Stimulated activated CD4-positive, alpha-beta T cell treated with anti-CD3 and anti-CD28 coated beads, Interleukin-2, amount 100 ng/mL, for 4 hours (primary cell): Measurements from ENCODE around the gene DCST2.

Experiments used
- DNase-seq: peaks from one replicate; pipeline ENCODE4 v3.0.0-alpha.2; 2020; ENCODE audit warnings: low read depth

DCST2 gene

DNA sequence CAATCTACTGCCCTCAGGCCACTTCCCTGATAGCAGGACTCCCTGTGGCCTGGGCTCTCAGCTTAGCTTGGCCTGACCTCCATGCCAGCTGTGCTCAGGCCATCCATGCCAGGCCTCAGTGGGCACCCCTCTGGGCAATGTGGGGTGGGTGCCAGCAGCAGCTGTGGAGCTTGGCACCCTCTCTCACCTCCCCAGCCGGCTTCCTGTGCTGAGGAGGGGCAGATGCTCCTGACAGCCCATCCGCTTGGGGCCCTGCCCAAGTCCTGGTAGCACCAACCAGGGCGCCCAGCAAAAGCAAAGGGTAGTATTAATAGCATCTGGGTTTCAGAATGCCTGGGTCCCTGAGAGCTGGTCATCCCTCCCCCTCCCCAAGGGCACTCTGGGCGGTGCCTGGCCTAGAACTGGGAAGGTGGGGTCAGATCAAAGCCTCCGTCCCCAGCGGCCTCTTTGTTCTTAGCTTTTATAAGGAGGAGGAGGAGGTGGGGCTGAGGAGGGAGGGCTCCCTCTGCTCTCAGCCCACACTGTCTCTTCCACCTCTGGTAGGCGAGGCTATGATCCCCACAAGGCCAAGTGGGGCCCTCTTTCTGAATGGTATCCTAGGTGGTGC is 36.1 kb upstream of the DCST2 start:
- DNase-seq = no peak

DNA sequence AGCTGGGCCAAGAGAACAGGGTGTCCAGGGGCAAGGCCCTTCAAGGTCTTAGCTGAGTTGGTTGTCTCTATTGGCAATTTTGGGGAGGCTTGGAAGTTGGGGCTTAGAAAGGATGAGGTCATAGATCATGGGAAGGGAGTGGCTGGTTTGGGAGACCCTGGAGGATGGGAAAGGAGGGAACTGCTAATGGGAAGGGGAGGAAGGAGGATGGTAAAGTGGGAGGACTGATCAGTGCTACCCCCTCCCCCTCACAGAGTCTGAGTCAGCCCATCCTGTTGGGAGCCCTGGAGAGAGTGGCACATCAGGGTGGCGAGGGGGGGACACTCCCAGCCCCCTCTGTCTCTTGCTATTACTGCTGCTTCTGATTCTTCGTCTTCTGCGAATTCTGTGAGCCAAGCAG is 35.0 kb upstream of the DCST2 start:
- no peak for DNase-seq

DNA sequence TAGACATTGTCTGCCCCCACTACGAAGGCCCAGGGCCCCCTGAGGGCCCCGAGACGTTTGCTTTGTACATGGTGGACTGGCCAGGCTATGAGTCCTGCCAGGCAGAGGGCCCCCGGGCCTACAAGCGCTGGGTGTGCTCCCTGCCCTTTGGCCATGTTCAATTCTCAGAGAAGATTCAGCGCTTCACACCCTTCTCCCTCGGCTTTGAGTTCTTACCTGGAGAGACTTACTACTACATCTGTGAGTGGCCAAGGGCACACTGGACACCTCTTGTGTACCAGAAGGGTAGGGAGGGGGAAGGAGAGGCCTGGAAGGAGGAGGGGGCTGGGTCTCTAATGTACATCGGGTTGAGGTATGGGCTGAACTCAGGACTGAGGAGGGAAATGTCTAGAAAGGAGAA is 33.2 kb upstream of the DCST2 start:
- no peak for DNase-seq

DNA sequence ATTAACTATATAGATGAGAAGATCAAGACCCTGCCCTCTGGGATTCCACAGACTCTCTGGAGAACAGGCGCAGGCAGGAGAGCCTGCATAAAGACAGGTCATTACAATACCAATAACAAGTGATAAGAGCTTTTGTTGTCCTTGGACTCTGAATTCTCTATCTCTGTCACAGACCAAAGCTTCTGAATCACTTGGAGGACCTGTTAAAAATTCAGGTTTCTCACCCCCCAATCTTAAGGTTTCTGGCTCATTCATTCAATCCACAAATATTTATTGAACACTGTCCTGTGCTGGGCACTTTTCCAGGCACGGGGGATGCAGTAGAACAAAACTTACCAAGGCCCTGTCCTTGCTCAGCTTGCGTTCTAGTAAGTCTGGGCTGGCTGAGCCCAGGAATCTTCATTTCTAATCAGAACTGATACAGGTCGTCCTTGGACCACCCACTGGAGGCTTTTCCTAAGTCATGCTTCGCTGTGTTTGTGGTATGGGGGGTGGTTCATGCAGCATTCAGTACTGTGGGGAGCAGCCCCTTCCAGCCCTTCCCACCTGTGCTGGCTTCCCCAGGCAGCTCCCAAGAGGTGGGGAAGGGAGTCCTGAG is 31.4 kb upstream of the DCST2 start:
- DNase-seq = no peak

DNA sequence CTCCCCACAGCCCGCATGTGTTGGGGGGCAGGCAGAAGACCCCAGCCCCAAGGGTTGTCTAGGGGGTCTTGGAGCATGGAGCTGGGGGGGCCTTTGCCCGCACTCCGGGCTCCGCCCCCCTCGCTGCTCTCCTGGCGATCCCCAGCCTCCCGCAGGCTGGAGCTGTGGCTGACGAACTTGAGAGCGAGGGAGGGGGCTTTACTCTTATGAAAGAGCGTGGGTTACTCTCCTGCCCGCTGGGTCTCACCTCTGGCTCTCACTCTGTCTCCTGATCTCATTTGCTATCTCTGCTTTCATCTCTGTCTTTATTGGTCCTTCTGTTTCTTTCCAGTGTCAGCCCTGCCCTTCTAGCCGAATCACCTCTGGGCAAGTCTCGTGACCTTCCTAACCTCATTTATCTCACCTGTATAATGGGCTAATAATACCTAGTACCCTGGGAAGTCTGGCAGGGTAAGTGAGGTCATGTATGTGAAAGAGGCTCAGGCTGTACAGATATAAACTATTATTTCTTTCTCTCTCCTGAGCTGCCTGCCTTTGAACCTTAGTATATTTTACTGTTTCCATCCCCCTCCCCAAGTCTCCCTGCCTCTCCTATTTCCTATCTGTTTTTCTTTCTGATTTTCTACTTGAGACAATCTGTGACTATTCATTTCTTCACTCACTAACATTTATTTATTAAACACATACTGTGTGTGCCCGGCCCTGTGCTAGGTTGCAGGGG is 30.7 kb upstream of the DCST2 start:
- no peak for DNase-seq

DNA sequence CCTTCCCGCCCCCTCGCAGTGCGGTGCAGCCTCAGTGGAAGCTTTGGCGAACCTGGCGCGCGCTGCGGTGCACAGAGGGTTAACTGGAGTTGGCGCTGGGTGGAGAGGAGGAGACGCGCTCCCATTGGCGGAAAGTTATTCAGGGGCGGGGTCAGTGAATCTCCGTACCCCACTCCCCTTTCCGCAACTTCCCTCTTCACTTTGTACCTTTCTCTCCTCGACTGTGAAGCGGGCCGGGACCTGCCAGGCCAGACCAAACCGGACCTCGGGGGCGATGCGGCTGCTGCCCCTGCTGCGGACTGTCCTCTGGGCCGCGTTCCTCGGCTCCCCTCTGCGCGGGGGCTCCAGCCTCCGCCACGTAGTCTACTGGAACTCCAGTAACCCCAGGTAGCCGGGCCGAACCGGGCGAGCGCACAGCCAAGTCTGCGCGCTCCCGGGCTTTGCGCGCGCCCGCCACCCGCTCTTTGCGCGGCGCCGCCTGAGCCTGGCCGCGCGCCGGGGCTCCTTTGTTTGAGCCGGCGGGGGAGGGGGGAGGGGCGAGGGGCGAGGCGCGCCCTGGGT is 30.0 kb upstream of the DCST2 start, which contains the start of gene EFNA4:
Gene EFNA4, plus strand, starts transcription at position 191 of the 561 bp plus-strand sequence. Its CDS starts 84 bp downstream, at position 275.
- DNase-seq = peak; percentile 73

DNA sequence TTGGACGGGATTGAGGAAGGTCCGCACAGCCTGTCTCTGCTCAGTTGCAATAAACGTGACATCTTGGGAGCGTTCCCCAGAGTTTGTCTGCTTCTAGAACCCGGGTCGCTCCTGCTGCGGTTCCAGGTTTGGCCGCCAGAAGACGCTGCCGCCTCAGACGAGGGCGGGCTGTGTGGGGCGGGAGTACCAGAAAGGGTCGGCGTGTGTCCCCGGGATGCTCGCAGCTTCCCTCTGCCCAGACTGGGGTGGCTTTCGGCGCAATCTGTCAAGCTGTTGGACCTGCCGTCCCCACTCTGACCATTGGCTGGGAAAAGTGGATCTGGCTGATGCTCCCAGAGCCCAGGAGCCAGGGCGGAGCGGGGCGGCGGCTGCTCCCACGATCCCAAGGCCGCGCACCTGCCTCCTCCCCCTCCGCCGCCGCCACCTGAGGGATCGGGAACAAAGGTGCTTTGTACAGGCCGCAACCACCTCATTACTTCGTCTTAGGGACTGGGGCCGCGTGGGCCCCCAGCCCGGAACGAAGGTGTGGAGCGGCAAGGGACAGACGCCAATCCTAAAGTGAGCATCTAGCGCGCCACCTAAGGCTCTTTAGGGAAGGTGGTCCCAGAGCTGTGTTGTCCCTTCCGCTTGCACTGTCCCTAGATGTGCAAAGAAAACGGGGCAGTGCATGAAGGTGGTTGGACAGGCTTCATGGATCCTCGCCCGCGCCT is 29.3 kb upstream of the DCST2 start:
- DNase-seq = peak; percentile 62

DNA sequence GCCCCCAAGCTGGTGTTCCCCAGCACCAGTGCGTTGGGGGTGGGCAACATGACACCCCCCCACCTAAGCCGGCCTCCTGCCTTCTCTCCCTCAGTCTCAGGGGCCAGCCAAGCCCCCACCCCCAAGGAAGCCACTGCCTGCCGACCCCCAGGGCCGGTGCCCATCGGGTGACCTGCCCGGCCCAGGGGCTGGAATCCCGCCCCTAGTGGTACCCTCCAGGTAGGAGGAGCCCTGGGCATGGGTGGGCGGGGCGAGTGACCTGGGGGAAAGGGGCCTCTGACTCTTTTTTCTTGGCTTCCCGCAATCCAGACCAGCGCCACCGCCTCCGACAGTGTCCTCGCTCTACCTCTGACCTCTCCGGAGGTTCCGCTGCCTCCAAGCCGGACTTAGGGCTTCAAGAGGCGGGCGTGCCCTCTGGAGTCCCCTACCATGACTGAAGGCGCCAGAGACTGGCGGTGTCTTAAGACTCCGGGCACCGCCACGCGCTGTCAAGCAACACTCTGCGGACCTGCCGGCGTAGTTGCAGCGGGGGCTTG is 28.6 kb upstream of the DCST2 start:
- DNase-seq = no peak

DNA sequence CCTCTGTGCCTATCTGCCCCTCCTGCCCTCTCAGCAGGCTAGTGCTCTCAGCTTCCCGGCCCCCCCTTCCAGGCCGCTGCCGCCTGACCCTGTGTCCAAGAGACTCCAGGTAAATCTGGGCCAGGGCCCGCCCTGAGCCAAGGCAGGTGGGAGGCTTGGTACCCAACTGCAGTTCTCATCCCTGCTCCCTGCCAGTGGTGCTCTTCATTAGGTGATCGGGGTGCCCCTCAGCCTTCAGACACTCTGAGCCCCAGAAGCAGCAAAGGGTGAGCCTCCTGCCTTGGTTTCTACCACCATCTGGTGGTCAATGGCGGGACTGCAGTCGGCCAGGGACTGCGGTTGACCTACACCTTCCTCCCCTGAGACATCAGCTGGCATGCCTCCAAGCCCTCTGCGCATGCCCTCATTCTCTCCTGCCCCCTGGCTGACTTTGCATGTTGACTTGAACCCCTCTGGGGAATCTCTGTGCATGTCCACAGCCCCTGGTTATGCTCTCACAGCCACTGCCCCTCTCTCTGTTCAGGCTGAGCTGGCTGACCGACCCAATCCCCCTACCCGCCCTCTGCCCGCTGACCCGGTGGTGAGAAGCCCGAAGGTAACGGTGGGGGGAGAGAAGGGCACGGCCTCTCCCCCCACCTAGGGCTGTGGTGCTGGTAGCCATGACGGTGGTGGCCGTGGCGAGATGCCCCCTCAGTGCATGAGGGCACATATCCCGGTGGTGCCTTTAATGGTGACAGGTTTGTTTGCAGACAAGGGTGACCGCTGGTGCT is 28.0 kb upstream of the DCST2 start:
- DNase-seq = peak; percentile 88

DNA sequence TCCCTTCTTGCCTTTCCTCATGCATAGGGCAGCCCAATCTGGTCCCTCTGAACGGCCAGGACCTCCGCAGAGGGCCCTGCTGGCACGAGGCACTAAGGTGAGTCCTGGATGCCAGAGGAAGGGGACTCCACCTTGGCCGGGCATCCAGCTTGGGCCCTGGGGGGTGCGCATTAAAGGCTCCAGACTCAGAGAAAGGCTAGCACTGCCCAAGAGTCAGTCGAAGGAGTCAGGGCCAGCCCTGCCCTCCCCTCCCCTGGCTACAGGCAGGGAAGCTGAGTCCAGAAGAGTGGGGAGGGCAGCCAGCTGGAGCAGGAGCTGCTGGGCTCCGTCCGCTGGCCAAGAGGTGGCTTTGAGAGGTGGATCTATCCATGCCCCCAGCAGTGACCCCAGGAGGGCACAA is 27.2 kb upstream of the DCST2 start:
- no peak for DNase-seq

DNA sequence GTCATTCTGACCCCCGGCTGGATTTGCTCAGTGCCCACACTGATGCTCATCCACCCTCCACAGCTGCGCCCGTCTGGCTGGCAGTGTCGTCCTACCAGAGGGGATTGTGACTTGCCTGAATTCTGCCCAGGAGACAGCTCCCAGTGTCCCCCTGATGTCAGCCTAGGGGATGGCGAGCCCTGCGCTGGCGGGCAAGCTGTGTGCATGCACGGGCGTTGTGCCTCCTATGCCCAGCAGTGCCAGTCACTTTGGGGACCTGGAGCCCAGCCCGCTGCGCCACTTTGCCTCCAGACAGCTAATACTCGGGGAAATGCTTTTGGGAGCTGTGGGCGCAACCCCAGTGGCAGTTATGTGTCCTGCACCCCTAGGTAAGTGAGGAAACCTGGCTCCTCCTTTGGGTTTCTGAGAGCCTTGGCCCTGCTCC is 24.2 kb upstream of the DCST2 start:
- no peak for DNase-seq

DNA sequence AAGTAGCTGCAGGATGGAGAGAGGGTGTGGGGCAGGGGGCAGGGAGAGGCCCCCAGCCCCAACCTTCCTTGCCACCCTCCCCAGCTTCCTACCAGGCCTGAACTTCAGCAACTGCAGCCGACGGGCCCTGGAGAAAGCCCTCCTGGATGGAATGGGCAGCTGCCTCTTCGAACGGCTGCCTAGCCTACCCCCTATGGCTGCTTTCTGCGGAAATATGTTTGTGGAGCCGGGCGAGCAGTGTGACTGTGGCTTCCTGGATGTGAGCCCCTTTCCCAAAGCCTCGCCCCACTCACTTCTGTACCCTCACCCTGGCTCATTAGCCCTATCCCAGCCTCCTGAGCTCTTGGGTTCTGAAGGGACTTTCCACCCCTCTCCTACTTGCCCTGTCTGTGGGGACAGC is 23.5 kb upstream of the DCST2 start:
- DNase-seq = no peak

DNA sequence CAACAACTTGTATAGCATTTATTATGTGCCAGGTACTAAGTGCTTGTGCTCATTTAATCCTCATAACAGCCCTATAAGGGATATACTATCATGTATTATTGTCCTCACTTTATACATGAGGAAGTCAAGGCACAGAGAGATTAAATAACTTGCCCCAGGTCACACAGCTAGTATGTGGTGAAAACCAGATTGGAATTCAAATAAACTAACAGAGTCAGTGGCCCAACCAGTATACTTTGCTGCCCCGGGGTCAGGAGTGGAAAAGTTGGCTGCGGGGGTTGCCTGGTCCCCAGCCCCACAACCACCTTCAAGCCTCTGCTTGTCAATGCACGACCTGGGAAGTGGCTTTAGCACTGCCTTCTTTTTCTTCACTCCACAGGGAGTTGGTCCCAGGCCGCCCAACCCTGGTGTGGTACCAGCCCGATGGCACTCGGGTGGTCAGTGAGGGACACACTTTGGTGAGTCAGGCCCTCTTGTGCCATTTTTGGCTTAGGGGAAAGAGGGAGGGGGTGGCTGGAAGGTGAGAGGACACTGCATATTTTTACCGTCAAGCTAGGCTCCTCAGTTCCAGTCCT is 20.0 kb upstream of the DCST2 start:
- DNase-seq = no peak

DNA sequence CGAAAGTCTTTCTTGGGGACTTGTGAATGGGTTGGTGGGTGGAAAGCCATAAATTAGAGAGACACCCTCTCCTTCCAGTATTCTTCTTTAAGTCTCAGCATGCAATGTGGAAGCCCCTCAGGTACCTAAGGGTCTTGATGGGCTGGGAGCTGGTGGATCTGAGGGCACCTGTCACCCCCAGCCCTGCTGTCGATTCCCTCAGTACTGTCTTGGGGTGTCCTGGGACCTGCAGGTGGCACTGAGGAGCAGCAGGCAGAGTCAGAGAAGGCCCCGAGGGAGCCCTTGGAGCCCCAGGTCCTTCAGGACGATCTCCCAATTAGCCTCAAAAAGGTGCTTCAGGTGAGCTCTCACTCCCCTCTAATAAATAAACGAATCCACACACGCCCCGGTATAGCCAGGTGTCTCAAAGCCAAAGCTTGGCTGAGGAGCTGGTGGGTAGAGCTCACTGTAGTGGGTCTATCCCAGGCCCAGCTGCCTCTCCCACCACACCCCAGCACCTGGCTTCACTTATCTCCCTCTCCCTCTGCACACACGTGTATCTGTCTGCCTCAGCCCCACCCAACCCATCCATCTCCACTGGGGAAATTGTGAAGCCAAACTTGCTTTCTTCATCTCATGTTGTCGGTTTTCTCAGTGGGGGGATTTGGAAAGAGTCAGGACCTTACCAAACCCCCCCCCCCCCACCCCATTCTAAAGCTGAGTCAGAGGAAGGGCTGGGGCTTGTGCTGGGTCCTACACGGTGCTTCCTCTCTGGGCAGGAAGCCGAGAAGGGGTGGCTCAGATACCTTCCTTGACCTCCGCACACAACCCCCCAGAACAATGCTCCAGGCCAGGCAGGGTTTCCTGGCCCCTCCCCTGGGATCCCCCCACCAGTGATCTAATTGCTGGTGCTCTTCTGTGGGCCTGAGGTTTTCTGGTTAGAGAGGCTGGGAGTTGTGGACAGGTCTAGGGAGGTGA is 19.1 kb upstream of the DCST2 start:
- DNase-seq = no peak

DNA sequence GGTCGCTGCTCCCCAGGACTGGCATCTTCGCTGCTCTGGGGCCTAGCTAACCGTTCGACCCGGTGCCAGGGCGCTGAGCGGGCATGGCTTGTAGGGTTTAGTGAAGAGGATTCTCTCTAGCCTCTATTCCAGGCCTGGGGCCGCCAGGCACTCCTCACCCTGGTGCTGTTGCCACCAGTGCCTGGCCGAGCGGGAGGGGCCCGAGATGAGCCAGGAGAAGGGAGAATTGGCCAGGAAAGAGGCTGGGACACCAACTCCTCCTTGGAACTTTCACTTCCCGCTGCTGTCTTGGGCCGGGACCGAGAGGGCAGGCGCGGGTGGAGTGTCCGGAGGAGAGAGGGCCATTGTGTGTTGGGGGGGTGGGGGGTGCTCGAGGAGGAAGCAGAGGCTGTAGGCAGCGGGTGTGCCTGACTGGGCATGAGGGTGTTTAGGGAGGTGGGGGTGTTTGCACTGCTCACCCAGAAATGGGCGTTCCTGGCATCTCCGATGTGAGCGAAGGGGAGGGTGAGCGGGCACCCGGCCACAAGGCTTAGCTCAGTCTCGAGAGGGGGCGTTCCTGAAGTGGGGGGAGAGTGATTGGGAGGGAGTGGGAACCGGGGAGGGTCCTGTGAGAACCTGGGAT is 18.3 kb upstream of the DCST2 start:
- DNase-seq = peak; percentile 44

DNA sequence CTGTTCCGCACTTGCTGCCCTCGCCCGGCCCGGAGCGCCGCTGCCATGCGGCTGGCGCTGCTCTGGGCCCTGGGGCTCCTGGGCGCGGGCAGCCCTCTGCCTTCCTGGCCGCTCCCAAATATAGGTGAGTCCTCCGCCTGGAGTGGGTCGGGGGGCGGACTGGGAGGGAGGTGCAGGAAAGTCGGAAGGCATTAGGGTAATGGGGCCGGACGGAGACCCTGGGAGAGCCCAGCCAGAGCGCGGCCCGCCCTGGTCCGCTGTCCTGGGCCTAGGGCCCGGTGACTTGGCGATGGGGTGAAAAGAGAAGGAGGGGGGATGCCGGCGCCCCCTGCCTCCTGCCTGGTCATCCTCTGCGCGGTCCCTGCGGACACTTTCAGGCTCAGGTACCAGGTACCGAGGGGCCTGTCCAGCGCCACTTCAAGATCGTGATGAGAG is 17.8 kb upstream of the DCST2 start:
- DNase-seq = no peak

DNA sequence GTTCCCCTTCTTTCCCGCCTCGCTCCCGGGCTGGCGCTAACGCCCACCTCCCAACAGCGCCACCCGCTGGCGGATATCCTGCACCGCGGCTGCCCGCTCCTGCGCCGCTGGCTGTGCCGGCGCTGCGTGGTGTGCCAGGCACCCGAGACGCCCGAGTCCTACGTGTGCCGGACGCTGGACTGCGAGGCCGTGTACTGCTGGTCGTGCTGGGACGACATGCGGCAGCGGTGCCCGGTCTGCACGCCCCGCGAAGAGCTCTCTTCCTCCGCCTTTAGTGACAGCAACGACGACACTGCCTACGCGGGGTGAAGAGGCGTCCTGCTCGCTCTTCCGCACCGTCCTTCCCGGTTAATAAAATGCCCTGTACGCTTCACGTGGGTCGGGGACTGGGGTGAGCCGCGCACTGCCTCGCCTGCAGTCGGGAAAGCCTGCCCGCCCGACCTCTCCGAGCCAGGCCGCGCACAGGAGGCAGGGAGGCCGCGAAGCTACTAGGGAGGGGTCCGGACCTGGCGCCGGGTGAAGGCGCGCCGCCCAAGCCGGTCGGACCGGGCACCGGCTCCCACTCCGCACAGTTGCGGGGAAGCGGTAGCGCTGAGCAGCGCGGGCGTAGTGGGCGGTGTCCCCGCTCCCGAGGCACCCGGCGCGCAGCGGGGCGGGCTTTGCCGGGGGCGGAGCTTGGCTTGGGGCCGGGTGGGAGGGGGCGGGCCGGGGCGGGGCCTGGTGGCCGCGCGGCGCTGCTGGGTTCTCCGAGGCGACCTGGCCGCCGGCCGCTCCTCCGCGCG is 17.2 kb upstream of the DCST2 start, which contains the start of gene ADAM15:
Gene ADAM15, plus strand, starts transcription at position 757 of the 782 bp plus-strand sequence. CDS start 71 bp downstream, outside the sequence.
- DNase-seq = peak; percentile 71
